ENCODE data around the gene NELFCD. TPM values are rescaled to one million over a fixed set of nuclear protein-coding genes. Genes with fewer than 3 reads are reported as not detected.

NELFCD gene
- total and polyA plus RNA-seq, 10 of the 15 experiments (the other 5 are each of a cell fraction or from before 2014, with no cell fraction given): 8.9 to 109 (median 82.9) TPM

DNA sequence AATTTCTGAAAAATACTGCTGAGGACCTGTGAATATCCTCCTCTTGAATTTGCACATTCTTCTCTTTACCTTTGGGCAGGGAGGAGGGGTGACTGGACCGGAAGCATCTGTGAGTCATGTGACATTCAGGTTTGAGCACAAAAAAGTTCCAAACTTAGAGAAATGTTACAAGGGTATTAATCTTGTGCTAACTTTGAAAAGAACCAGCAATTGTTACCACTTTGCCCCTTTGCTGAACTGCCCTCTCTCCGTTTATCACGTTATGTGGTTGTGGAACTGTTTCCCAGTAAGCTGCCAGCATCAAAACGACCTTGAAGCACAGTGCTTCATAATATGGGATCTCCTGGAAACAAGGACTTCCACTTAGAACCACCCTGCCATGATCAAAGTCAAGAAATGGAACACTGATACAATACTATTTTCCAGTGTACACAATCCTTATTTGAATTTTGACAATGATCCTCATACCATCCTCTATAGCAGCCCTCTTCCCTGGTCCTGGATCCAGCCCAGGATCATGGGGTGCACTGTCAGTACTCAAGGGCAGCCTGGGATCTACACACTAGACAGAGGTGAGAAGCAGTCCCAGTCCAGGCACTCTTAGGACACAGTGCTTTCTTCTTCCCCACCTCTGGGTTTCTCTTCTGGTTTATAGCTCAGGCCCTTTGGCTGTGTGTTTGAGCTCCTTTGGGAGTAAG, 35.9 kb downstream of the NELFCD start (continued):
- TF ChIP-seq, protein P1, sequence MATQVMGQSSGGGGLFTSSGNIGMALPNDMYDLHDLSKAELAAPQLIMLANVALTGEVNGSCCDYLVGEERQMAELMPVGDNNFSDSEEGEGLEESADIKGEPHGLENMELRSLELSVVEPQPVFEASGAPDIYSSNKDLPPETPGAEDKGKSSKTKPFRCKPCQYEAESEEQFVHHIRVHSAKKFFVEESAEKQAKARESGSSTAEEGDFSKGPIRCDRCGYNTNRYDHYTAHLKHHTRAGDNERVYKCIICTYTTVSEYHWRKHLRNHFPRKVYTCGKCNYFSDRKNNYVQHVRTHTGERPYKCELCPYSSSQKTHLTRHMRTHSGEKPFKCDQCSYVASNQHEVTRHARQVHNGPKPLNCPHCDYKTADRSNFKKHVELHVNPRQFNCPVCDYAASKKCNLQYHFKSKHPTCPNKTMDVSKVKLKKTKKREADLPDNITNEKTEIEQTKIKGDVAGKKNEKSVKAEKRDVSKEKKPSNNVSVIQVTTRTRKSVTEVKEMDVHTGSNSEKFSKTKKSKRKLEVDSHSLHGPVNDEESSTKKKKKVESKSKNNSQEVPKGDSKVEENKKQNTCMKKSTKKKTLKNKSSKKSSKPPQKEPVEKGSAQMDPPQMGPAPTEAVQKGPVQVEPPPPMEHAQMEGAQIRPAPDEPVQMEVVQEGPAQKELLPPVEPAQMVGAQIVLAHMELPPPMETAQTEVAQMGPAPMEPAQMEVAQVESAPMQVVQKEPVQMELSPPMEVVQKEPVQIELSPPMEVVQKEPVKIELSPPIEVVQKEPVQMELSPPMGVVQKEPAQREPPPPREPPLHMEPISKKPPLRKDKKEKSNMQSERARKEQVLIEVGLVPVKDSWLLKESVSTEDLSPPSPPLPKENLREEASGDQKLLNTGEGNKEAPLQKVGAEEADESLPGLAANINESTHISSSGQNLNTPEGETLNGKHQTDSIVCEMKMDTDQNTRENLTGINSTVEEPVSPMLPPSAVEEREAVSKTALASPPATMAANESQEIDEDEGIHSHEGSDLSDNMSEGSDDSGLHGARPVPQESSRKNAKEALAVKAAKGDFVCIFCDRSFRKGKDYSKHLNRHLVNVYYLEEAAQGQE (IDR thresholded peaks at IDR 0.05; ENCODE audit: low read depth, low read length): no peak
- TF ChIP-seq, protein P2, sequence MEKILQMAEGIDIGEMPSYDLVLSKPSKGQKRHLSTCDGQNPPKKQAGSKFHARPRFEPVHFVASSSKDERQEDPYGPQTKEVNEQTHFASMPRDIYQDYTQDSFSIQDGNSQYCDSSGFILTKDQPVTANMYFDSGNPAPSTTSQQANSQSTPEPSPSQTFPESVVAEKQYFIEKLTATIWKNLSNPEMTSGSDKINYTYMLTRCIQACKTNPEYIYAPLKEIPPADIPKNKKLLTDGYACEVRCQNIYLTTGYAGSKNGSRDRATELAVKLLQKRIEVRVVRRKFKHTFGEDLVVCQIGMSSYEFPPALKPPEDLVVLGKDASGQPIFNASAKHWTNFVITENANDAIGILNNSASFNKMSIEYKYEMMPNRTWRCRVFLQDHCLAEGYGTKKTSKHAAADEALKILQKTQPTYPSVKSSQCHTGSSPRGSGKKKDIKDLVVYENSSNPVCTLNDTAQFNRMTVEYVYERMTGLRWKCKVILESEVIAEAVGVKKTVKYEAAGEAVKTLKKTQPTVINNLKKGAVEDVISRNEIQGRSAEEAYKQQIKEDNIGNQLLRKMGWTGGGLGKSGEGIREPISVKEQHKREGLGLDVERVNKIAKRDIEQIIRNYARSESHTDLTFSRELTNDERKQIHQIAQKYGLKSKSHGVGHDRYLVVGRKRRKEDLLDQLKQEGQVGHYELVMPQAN (conservative IDR thresholded peaks at IDR 0.05): no peak
- TF ChIP-seq SRF (IDR thresholded peaks at IDR 0.05; ENCODE audit: low read depth in 2 of 2, low read length in 2 of 2): no peak
